ENCODE results near the gene COL4A4.

The COL4A4 gene

GRCh38 chr2:226983895-226984749 is 179.9 kb downstream of the COL4A4 start:
- no peak for TF ChIP-seq ZNF274 (IDR thresholded peaks at IDR 0.05; ENCODE audit: low read depth, low read length)
- H3K4me3 ChIP-seq (ENCODE audit: low read length), result no peak overlapping the region; the same call in 1 of the 2 replicates

GRCh38 chr2:226981791-226982326 is 182.1 kb downstream of the COL4A4 start:
- H3K4me3 ChIP-seq (ENCODE audit: low read length), result no peak overlapping the region
- TF ChIP-seq ZNF274 (IDR thresholded peaks at IDR 0.05; ENCODE audit: low read depth, low read length), result no peak

GRCh38 chr2:226979004-226979403 is 185.0 kb downstream of the COL4A4 start:
- no peak for TF ChIP-seq ZNF274 (IDR thresholded peaks at IDR 0.05; ENCODE audit: low read depth, low read length)
- H3K4me3 ChIP-seq (ENCODE audit: low read length), result no peak overlapping the region

- no peak overlapping the region for H3K4me3 ChIP-seq (ENCODE audit: low read length)
- no peak for TF ChIP-seq ZNF274 (IDR thresholded peaks at IDR 0.05; ENCODE audit: low read depth, low read length)
Observed at GRCh38 chr2:226978300-226978699, 185.7 kb downstream of the COL4A4 start.

GRCh38 chr2:226977775-226978190 is 186.2 kb downstream of the COL4A4 start:
- no peak overlapping the region for H3K4me3 ChIP-seq (ENCODE audit: low read length)
- no peak for TF ChIP-seq ZNF274 (IDR thresholded peaks at IDR 0.05; ENCODE audit: low read depth, low read length)

- no peak overlapping the region for H3K4me3 ChIP-seq (ENCODE audit: low read length)
- TF ChIP-seq ZNF274 (IDR thresholded peaks at IDR 0.05; ENCODE audit: low read depth, low read length), result no peak
Observed at GRCh38 chr2:226973816-226974215, 190.2 kb downstream of the COL4A4 start.

GRCh38 chr2:226971770-226972169 is 192.2 kb downstream of the COL4A4 start:
- TF ChIP-seq ZNF274 (IDR thresholded peaks at IDR 0.05; ENCODE audit: low read depth, low read length), result no peak
- H3K4me3 ChIP-seq (ENCODE audit: low read length), result no peak overlapping the region

GRCh38 chr2:226971084-226971483 is 192.9 kb downstream of the COL4A4 start:
- H3K4me3 ChIP-seq (ENCODE audit: low read length), result peak overlapping the region; percentile 74; the same call in 1 of the 2 replicates

GRCh38 chr2:226970362-226970761 is 193.6 kb downstream of the COL4A4 start:
- no peak for TF ChIP-seq ZNF274 (IDR thresholded peaks at IDR 0.05; ENCODE audit: low read depth, low read length)
- H3K4me3 ChIP-seq (ENCODE audit: low read length), result peak overlapping the region; percentile 74

More at GRCh38 chr2:226971084-226971483, 192.9 kb downstream of the COL4A4 start:
- no peak for TF ChIP-seq ZNF274 (IDR thresholded peaks at IDR 0.05; ENCODE audit: low read depth, low read length)

GRCh38 chr2:226969417-226970080 is 194.5 kb downstream of the COL4A4 start:
- H3K4me3 ChIP-seq (ENCODE audit: low read length), result 0 out of 2 replicates have a peak overlapping the region, but pooled peaks have one; percentile 74
- no peak for TF ChIP-seq ZNF274 (IDR thresholded peaks at IDR 0.05; ENCODE audit: low read depth, low read length)

- no peak for TF ChIP-seq ZNF274 (IDR thresholded peaks at IDR 0.05; ENCODE audit: low read depth, low read length)
- no peak overlapping the region for H3K4me3 ChIP-seq (ENCODE audit: low read length)
Observed at GRCh38 chr2:226965376-226965775, 198.6 kb downstream of the COL4A4 start.

GRCh38 chr2:226963528-226963927 is 200.5 kb downstream of the COL4A4 start:
- no peak overlapping the region for H3K4me3 ChIP-seq (ENCODE audit: low read length)
- TF ChIP-seq ZNF274 (IDR thresholded peaks at IDR 0.05; ENCODE audit: low read depth, low read length), result no peak

- no peak overlapping the region for H3K4me3 ChIP-seq (ENCODE audit: low read length)
- no peak for TF ChIP-seq ZNF274 (IDR thresholded peaks at IDR 0.05; ENCODE audit: low read depth, low read length)
Observed at GRCh38 chr2:226962176-226962773, 201.7 kb downstream of the COL4A4 start.

GRCh38 chr2:226959418-226959817 is 204.6 kb downstream of the COL4A4 start:
- no peak for TF ChIP-seq ZNF274 (IDR thresholded peaks at IDR 0.05; ENCODE audit: low read depth, low read length)
- H3K4me3 ChIP-seq (ENCODE audit: low read length), result no peak overlapping the region
